ENCODE results near the gene STAG1. TPM values are rescaled to one million over a fixed set of nuclear protein-coding genes. Genes with fewer than 3 reads are reported as not detected.

STAG1 gene
- total and polyA plus RNA-seq, 2 experiments from 2014 or later, result 9.0 to 21.9 TPM

DNA sequence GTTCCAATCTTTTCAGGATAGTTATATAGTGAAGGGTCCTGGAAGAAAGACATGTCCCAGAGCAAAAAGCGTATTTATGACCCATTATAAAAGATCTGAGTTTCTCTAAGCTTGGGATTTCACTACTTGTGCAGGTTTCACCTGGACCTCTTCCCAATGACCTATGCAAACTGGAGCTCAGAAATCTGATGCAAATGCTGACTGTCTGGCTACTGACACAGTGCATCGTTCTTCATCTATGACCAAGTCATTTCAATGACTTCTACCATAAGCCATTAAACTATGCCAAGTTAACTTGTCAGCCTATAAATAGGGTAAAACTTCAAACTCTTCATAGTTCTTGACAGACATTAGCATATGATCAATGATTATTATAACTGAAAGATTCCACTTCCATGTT is 11.1 kb downstream of the STAG1 start:
- peaks cover 3% of the 10 kb centered on the region for H3K27me3 Mint-ChIP-seq (ENCODE audit: insufficient read depth, low read depth, poor library complexity)
- H3K4me1 ChIP-seq (ENCODE audit: insufficient read depth), result peaks cover 14% of the 10 kb centered on the region
- H3F3A ChIP-seq (replicated peaks; ENCODE audit: low read depth), result no peaks in the 10 kb centered on the region
- H3K4me1 Mint-ChIP-seq, result peaks cover 27% of the 10 kb centered on the region
- no peak overlapping the region for H3K4me3 ChIP-seq
- no peaks in the 10 kb centered on the region for H3K36me3 ChIP-seq (ENCODE audit: insufficient read depth)
- no peaks in the 10 kb centered on the region for H3K9me3 Mint-ChIP-seq
- no peak overlapping the region for H3K27ac ChIP-seq (ENCODE audit: low read depth)
- no peaks in the 10 kb centered on the region for H3K27me3 ChIP-seq (ENCODE audit: insufficient read depth)
- no peak for ATAC-seq
- no peaks in the 10 kb centered on the region for H3K9me2 ChIP-seq (ENCODE audit: insufficient read depth)
- H3K4me3 Mint-ChIP-seq, result no peak overlapping the region
- no peak overlapping the region for H3K27ac Mint-ChIP-seq
- H2AFZ ChIP-seq, result no peak overlapping the region
- TF ChIP-seq EZH2phosphoT487 (IDR thresholded peaks at IDR 0.05; ENCODE audit: unreplicated experiment) (no peak), JUNB (IDR thresholded peaks at IDR 0.05; ENCODE audit: unreplicated experiment) (no peak), ZNF331 (CRISPR knock-in tag; IDR thresholded peaks at IDR 0.05; ENCODE audit: low read depth) (no peak), POLR2AphosphoS5 (IDR thresholded peaks at IDR 0.05; ENCODE audit: low read depth) (no peak), ZNF114 (CRISPR knock-in tag; IDR thresholded peaks at IDR 0.05) (no peak), ZNF462 (CRISPR knock-in tag; IDR thresholded peaks at IDR 0.05) (no peak), CTCF (conservative IDR thresholded peaks at IDR 0.05; ENCODE audit: low read depth in 2 of 2) (no peak), STAT1 (IDR thresholded peaks at IDR 0.05; ENCODE audit: unreplicated experiment) (no peak), CREB1 (CRISPR knock-in tag; IDR thresholded peaks at IDR 0.05; ENCODE audit: low read depth) (no peak), NANOG (IDR thresholded peaks at IDR 0.05; ENCODE audit: borderline replicate concordance) (no peak), ETS1 (IDR thresholded peaks at IDR 0.05) (no peak), EZH2 (IDR thresholded peaks at IDR 0.05; ENCODE audit: low read depth, unreplicated experiment) (no peak)
- TF ChIP-seq, protein P1, sequence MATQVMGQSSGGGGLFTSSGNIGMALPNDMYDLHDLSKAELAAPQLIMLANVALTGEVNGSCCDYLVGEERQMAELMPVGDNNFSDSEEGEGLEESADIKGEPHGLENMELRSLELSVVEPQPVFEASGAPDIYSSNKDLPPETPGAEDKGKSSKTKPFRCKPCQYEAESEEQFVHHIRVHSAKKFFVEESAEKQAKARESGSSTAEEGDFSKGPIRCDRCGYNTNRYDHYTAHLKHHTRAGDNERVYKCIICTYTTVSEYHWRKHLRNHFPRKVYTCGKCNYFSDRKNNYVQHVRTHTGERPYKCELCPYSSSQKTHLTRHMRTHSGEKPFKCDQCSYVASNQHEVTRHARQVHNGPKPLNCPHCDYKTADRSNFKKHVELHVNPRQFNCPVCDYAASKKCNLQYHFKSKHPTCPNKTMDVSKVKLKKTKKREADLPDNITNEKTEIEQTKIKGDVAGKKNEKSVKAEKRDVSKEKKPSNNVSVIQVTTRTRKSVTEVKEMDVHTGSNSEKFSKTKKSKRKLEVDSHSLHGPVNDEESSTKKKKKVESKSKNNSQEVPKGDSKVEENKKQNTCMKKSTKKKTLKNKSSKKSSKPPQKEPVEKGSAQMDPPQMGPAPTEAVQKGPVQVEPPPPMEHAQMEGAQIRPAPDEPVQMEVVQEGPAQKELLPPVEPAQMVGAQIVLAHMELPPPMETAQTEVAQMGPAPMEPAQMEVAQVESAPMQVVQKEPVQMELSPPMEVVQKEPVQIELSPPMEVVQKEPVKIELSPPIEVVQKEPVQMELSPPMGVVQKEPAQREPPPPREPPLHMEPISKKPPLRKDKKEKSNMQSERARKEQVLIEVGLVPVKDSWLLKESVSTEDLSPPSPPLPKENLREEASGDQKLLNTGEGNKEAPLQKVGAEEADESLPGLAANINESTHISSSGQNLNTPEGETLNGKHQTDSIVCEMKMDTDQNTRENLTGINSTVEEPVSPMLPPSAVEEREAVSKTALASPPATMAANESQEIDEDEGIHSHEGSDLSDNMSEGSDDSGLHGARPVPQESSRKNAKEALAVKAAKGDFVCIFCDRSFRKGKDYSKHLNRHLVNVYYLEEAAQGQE (IDR thresholded peaks at IDR 0.05; ENCODE audit: unreplicated experiment), result no peak
- H3K36me3 Mint-ChIP-seq (ENCODE audit: low read depth), result no peaks in the 10 kb centered on the region; the same call in 2 of the 3 replicates
- no peak for DNase-seq (ENCODE audit: low spot score)
- H3K4me2 ChIP-seq, result no peak overlapping the region
- H4K20me1 ChIP-seq (replicated peaks; ENCODE audit: insufficient read depth), result 0 out of 2 replicates have a peak, but pooled peaks cover 10% of the 10 kb centered on the region
- peaks cover 100% of the 10 kb centered on the region for H3K79me2 ChIP-seq (replicated peaks; ENCODE audit: insufficient read depth)
